Upper lobe of right lung (tissue), 1 donor: ENCODE data around the gene FOSL2. TPM values are rescaled to one million over a fixed set of nuclear protein-coding genes. Genes with fewer than 3 reads are reported as not detected.

Experiments
- ATAC-seq: fragments of 200-7000 bp; cut with Tn5 transposase; one replicate; pipeline ENCODE4 v1.9.1; 2020; ENCODE audit warnings: mild to moderate bottlenecking, moderate library complexity
- DNase-seq: peaks from one replicate; pipeline ENCODE4 v3.0.0-alpha.2; 2020
- H3K27ac ChIP-seq: fragments of 200-600 bp; one replicate; pipeline ENCODE4 v1.8.0; 2022
- H3K27me3 ChIP-seq: fragments of 200-600 bp; one replicate; pipeline ENCODE4 v1.8.0; 2022; ENCODE audit warnings: mild to moderate bottlenecking
- H3K36me3 ChIP-seq: fragments of 200-600 bp; one replicate; pipeline ENCODE4 v1.8.0; 2022
- H3K4me1 ChIP-seq: fragments of 200-600 bp; one replicate; pipeline ENCODE4 v1.8.0; 2022
- H3K4me3 ChIP-seq: fragments of 200-600 bp; one replicate; pipeline ENCODE4 v1.8.0; 2022; ENCODE audit warnings: mild to moderate bottlenecking
- H3K9me3 ChIP-seq: fragments of 200-600 bp; one replicate; pipeline ENCODE4 v1.8.0; 2022
- intact Hi-C: fragments of 100-400 bp; cut with DNase I; formaldehyde crosslinking; loops from one replicate; pipeline ENCODE4 v1.11.0; 2022
- total RNA-seq: library from RNA; stranded (reverse); fragmentation: NEBNext Ultra II Directional; extraction: Animal tissue kit (Norgen Biotek cat#: 25700); gene quantifications from one replicate; pipeline ENCODE4 v1.2.1, GENCODE V29; 2021
- TF ChIP-seq, protein P1 (sequence below): fragments of 200-600 bp; IDR thresholded peaks from one replicate; pipeline ENCODE4 v1.8.0; 2022; ENCODE audit warnings: antibody characterized with exemption
- donor health status: DM: no; HTN: yes; CAD: no; lungs with severe emphysema.

FOSL2 gene
- total RNA-seq, 1 donor from 2014 or later = 123 TPM

DNA sequence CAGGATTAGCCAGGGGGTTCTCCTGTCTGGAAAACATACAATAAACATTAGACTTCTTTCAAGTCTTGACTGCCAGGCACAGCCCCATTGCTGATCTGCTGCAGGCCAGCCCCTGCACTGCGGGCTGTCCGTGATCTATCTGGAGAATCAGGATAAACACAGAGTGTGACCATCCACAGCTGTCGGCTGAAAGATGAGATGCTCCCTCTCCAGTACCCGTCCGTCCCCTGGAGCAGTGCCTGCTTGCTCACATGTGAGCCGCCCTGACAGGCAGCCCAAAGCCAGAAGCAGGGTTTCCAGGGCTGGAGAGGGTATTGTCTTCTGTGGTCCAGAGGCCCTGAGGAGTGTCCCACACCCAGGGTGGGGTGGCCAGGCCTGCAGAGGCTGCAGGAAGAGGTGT is 46.1 kb upstream of the FOSL2 start:
- DNase-seq = peak; percentile 33
- no peak for ATAC-seq
- no peaks in the 10 kb centered on the region for H3K27me3 ChIP-seq
- H3K36me3 ChIP-seq = no peaks in the 10 kb centered on the region
- TF ChIP-seq, protein P1, sequence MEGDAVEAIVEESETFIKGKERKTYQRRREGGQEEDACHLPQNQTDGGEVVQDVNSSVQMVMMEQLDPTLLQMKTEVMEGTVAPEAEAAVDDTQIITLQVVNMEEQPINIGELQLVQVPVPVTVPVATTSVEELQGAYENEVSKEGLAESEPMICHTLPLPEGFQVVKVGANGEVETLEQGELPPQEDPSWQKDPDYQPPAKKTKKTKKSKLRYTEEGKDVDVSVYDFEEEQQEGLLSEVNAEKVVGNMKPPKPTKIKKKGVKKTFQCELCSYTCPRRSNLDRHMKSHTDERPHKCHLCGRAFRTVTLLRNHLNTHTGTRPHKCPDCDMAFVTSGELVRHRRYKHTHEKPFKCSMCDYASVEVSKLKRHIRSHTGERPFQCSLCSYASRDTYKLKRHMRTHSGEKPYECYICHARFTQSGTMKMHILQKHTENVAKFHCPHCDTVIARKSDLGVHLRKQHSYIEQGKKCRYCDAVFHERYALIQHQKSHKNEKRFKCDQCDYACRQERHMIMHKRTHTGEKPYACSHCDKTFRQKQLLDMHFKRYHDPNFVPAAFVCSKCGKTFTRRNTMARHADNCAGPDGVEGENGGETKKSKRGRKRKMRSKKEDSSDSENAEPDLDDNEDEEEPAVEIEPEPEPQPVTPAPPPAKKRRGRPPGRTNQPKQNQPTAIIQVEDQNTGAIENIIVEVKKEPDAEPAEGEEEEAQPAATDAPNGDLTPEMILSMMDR = no peak
- H3K9me3 ChIP-seq = no peaks in the 10 kb centered on the region
- intact Hi-C loops = no loop called here
- no peak overlapping the region for H3K4me3 ChIP-seq
- H3K27ac ChIP-seq = no peak overlapping the region
- peaks cover 13% of the 10 kb centered on the region for H3K4me1 ChIP-seq

DNA sequence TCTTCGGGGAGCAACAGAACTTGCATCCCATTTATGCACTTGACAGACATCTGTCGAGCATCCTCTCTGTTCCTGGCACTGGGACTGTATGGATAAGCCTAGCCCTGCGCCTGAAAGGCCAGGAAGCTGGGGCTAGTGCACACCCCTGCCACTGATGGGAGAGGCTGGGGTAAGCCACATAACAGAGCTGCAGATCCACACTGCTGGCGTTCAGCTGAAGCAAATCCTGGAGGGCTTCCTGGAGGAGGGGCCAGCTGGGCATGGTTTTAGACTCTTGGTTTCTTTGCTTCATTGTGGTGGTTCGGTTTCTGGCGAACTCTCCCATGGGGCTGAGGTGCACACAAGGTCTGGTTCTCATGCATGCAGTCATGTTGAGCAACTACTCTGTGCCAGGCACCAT is 45.5 kb upstream of the FOSL2 start:
- TF ChIP-seq, protein P1 = no peak
- no peak for ATAC-seq
- H3K4me1 ChIP-seq = peaks cover 9% of the 10 kb centered on the region
- no peaks in the 10 kb centered on the region for H3K36me3 ChIP-seq
- no peak overlapping the region for H3K27ac ChIP-seq
- intact Hi-C loops = no loop called here
- H3K4me3 ChIP-seq = no peak overlapping the region
- DNase-seq = peak; percentile 33
- H3K9me3 ChIP-seq = no peaks in the 10 kb centered on the region
- no peaks in the 10 kb centered on the region for H3K27me3 ChIP-seq

DNA sequence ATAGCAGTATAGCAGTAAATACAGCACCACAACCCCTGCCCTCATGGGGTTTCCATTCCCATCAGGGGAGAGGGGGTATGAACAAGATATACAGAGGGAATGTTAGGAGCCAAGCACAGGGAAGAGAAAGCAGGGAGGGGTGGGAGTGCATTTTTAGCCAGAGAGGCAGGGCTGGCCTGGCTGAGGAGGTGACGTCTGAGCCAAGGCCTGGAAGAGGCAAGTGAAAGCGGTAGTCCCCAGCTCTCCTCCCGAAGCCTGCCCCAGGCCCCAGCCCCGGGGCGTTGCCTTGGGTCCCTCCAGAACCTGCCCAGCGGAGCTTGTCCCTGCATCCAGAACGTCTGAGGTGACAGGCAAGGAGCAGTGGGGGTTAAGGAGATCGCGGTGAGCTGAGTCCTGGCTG is 45.1 kb upstream of the FOSL2 start:
- Histone ChIP-seq H3K9me3 (no peaks in the 10 kb centered on the region), H3K36me3 (no peaks in the 10 kb centered on the region), H3K27ac (no peak overlapping the region), H3K4me1 (peaks cover 7% of the 10 kb centered on the region), H3K27me3 (no peaks in the 10 kb centered on the region), H3K4me3 (no peak overlapping the region)
- peak; percentile 44 for DNase-seq
- intact Hi-C loops = no loop called here
- ATAC-seq = no peak
- TF ChIP-seq, protein P1 = no peak

DNA sequence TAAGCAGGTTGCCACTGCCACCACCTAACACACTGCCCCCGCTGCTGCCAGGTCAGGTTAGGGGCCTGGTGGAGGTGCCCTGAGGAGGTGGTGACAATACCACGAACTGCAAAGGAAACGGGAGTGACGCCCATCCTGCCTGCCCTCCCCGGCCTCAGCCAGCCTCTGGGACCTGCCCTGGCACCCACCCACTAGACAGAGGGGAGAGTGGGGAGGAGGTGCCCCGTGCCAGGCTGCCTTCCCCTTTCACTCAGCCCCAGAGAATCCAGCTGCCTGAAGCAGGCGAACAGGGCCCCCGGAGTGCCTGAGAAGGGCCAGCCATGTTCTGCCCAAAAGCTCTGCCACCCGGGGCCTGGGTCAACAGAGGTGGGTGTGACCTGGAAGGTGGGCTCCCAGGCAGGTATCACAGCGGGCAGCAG is 44.5 kb upstream of the FOSL2 start:
- TF ChIP-seq, protein P1 = no peak
- no peaks in the 10 kb centered on the region for H3K27me3 ChIP-seq
- intact Hi-C loops = no loop called here
- H3K9me3 ChIP-seq = no peaks in the 10 kb centered on the region
- peak; percentile 62 for DNase-seq
- H3K27ac ChIP-seq = no peak overlapping the region
- ATAC-seq = peak; percentile 33
- H3K4me3 ChIP-seq = no peak overlapping the region
- H3K36me3 ChIP-seq = no peaks in the 10 kb centered on the region
- peaks cover 2% of the 10 kb centered on the region for H3K4me1 ChIP-seq

DNA sequence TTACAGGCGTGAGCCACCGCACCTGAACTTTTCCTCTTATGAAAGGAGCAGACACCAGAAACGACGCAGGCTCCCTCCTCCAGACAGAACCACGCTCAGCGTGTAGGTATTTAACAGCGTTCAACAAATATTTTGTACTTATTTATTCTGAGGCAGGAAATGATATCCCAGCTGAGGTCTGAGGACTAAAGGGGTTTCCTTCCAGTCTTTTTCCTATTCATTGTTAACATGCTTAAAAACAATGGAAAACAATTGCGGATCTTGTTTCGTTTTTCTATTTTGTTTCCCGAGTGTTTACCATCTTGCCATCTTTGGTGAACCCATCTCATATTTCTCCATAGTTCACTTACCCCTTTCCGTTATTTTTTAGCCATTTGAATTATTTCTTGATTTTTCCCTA is 43.7 kb upstream of the FOSL2 start:
- Histone ChIP-seq H3K27me3 (no peaks in the 10 kb centered on the region), H3K4me1 (no peaks in the 10 kb centered on the region), H3K27ac (no peak overlapping the region), H3K4me3 (no peak overlapping the region), H3K9me3 (no peaks in the 10 kb centered on the region), H3K36me3 (no peaks in the 10 kb centered on the region)
- TF ChIP-seq, protein P1 = no peak
- DNase-seq (no peak), ATAC-seq (no peak)
- intact Hi-C loops = no loop called here

DNA sequence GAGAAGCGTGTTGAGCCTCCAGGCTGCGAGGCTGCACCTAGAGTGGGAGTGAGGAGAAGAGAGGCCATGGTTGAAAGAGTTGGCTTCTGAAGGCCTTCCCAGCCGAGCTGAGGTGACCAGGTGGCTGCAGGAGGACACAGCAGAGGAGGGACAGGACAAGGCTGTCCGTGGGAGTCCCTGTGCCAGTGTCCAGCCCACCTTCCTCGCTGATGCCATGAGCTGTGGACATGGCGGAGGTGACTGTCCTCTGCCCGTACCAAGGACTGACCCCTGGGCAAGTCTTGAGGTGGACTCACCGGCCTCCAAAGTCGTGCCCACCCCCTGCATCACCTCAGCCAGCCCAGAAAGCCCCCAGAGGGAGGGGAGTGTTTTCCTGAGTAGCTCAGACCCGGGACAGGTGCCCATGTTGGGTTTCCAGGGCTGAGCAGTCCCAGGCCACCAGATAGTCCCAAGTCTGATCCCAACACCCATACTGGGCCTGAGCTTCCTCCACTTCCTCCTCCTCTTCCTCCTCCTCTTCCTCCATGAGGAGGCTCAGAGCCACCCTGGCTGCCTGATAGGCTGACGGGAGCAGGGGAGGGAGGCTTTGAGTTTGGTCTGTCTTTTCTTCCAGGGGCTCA is 43.0 kb upstream of the FOSL2 start:
- TF ChIP-seq, protein P1 = no peak
- Histone ChIP-seq H3K27ac (no peak overlapping the region), H3K4me3 (no peak overlapping the region), H3K4me1 (no peaks in the 10 kb centered on the region), H3K36me3 (no peaks in the 10 kb centered on the region), H3K27me3 (no peaks in the 10 kb centered on the region), H3K9me3 (no peaks in the 10 kb centered on the region)
- intact Hi-C loops = no loop called here
- DNase-seq = peak; percentile 50
- no peak for ATAC-seq
